Measurements from ENCODE around the gene GXYLT2.

- no peak for TF ChIP-seq POLR2A (IDR thresholded peaks at IDR 0.05)
- no peak for TF ChIP-seq CTCF (IDR thresholded peaks at IDR 0.05)
- no peak for TF ChIP-seq POLR2AphosphoS5 (IDR thresholded peaks at IDR 0.05)
- TF ChIP-seq EP300 (IDR thresholded peaks at IDR 0.05) = no peak
Measured at GRCh38 chr3:72906154-72906553, 18.3 kb downstream of the GXYLT2 start.
